HepG2 (cell line): ENCODE results near the gene RNH1. TPM values are rescaled to one million over a fixed set of nuclear protein-coding genes. Genes with fewer than 3 reads are reported as not detected.

Experiments used
- HOXA9 ChIP-seq: sonication (generic); formaldehyde crosslinking; IDR thresholded peaks from 2 replicates; pipeline ENCODE4 v1.8.1; 2022; ENCODE audit warnings: missing genetic modification reagents, mild to moderate bottlenecking, moderate library complexity, borderline replicate concordance
- MED8 ChIP-seq: sonication (generic); formaldehyde crosslinking; IDR thresholded peaks from 2 replicates; pipeline ENCODE4 v1.8.1; 2023; ENCODE audit warnings: mild to moderate bottlenecking, missing genetic modification reagents; ENCODE audit not compliant: insufficient replicate concordance
- PHF8 ChIP-seq: sonication (generic); formaldehyde crosslinking; IDR thresholded peaks from 2 replicates; pipeline ENCODE4 v1.5.0; 2020; ENCODE audit warnings: missing genetic modification reagents
- POLR2AphosphoS2 ChIP-seq: IDR thresholded peaks from 2 replicates; pipeline ENCODE4 v1.6.1; 2011; ENCODE audit warnings: low read depth, low read length, improper control_type of control experiment
- RBAK ChIP-seq: sonication (generic); formaldehyde crosslinking; IDR thresholded peaks from 2 replicates; pipeline ENCODE4 v1.5.1; 2020; ENCODE audit warnings: mild to moderate bottlenecking, missing genetic modification reagents
- SRSF1 ChIP-seq: fragments of 200-400 bp; formaldehyde crosslinking; optimal IDR thresholded peaks from 2 replicates; pipeline ENCODE3; 2017; ENCODE audit warnings: mild to moderate bottlenecking, low read depth, low read length, moderate library complexity
- SRSF9 ChIP-seq: fragments of 200-400 bp; formaldehyde crosslinking; IDR thresholded peaks from 2 replicates; pipeline ENCODE4 v1.6.1; 2018; ENCODE audit warnings: borderline replicate concordance, mild to moderate bottlenecking, low read depth, low read length; ENCODE audit not compliant: insufficient read depth, poor library complexity, severe bottlenecking
- THRA ChIP-seq: sonication (generic); formaldehyde crosslinking; IDR thresholded peaks from 2 replicates; pipeline ENCODE4 v1.4.0; 2020; ENCODE audit warnings: missing genetic modification reagents, borderline replicate concordance
- WIZ ChIP-seq: sonication (generic); formaldehyde crosslinking; IDR thresholded peaks from 2 replicates; pipeline ENCODE4 v1.5.1; 2020; ENCODE audit warnings: mild to moderate bottlenecking, missing genetic modification reagents
- ZFP62 ChIP-seq: sonication (generic); formaldehyde crosslinking; IDR thresholded peaks from 2 replicates; pipeline ENCODE4 v1.4.0; 2020; ENCODE audit warnings: missing genetic modification reagents
- ZMYM3 ChIP-seq: sonication (generic); formaldehyde crosslinking; IDR thresholded peaks from 2 replicates; pipeline ENCODE4 v1.5.1; 2020; ENCODE audit warnings: mild to moderate bottlenecking, missing genetic modification reagents
- ZNF329 ChIP-seq: sonication (generic); formaldehyde crosslinking; IDR thresholded peaks from 2 replicates; pipeline ENCODE4 v1.9.0; 2021; ENCODE audit warnings: low read depth, mild to moderate bottlenecking, missing genetic modification reagents
- ZNF331 ChIP-seq: sonication (generic); formaldehyde crosslinking; IDR thresholded peaks from 2 replicates; pipeline ENCODE4 v1.4.0; 2020; ENCODE audit warnings: missing genetic modification reagents
- ZNF446 ChIP-seq: sonication (generic); formaldehyde crosslinking; IDR thresholded peaks from 2 replicates; pipeline ENCODE4 v1.5.0; 2020; ENCODE audit warnings: mild to moderate bottlenecking, missing genetic modification reagents
- ZNF691 ChIP-seq: sonication (generic); formaldehyde crosslinking; IDR thresholded peaks from 2 replicates; pipeline ENCODE4 v1.4.0; 2020; ENCODE audit warnings: missing genetic modification reagents, low read depth, mild to moderate bottlenecking, borderline replicate concordance
- polyA plus RNA-seq, 8 experiments: library from polyadenylated mRNA; depleted of rRNA in 3 of 8; stranded (reverse) in 7 of 8; unstranded in 1 of 8; fragments of >200 nt; fragmentation: Illumina TruSeq in 4 of 8; extraction: Trizol in 4 of 8; gene quantifications; 2 replicates each; pipeline versions ENCODE4 v1.2.1 to v1.2.3, GENCODE V29; 2011 to 2016; ENCODE audit warnings: low read depth in 4 of 8, missing spikeins in 1 of 8, mixed read lengths in 1 of 8; ENCODE audit not compliant: insufficient read depth in 1 of 8
- total RNA-seq, 5 experiments: library from RNA; depleted of rRNA; stranded (reverse); fragments of >200 nt; fragmentation: Illumina TruSeq; extraction: Trizol; gene quantifications; 2 replicates each; pipeline ENCODE4 v1.2.3, GENCODE V29; 2016; ENCODE audit warnings: low read depth in 1 of 5
- TF ChIP-seq, protein P1 (sequence below): sonication (generic); formaldehyde crosslinking; IDR thresholded peaks from 2 replicates; pipeline ENCODE4 v1.4.0; 2020; ENCODE audit warnings: mild to moderate bottlenecking, missing genetic modification reagents

Gene RNH1
- total and polyA plus RNA-seq, 2 of the 13 experiments (the other 11 are each of a cell fraction or from before 2014, with no cell fraction given): 36.0 to 74.1 TPM

DNA sequence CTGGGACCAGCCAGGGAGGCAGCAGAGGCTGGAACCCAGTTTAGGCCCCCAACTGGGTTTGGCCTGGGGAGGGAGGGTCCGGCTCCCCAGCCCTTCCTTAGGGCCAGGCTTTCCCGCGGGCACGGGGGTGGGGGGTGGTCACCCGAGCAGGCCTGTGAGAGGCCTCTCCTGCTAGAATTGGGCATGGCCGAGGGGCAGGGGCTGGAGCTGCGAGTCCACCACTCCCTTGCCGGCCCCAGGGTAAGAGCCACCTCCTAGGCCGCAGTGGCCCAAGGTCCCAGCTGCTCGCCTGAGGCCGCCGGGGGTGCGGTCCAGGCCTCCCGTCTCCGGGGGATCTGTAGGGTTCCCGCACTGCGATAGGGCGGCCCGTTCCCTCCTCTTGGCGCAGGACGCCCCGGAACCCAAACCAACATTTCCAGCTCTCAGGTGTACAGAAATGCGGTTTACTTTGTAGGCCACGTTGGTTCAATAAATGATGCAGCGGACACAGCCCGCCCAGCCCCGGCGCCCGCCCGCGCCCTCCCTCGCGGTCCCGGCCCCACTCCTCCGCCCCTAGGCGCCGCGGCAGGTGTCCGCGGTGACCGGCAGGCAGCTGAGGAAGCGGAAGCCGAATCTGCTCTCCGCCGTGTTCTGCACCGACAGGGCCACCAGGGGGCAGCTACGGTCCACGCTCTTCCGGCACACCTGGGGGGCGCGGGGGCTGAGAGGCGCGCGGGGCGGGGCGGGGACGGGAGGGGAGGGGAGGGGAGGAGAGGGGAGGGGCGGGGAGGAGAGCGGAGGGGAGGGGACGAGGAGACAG is 47.6 kb upstream of the RNH1 start (continued):
- TF ChIP-seq SRSF9 (no peak), HOXA9 (no peak), ZNF446 (no peak), ZNF691 (CRISPR knock-in tag) (0 out of 2 replicates have a peak, but pooled peaks have one; percentile 40), PHF8 (0 out of 2 replicates have a peak, but pooled peaks have one; percentile 6), ZNF331 (CRISPR knock-in tag) (no peak), THRA (CRISPR knock-in tag) (peak; percentile 34; the same call in 1 of the 2 replicates), MED8 (CRISPR knock-in tag) (no peak), SRSF1 (no peak), RBAK (CRISPR knock-in tag) (no peak), POLR2AphosphoS2 (no peak), ZNF329 (CRISPR knock-in tag) (peak; percentile 57; the same call in 1 of the 2 replicates), WIZ (CRISPR knock-in tag) (no peak), ZFP62 (CRISPR knock-in tag) (no peak), ZMYM3 (no peak)
- TF ChIP-seq, protein P1, sequence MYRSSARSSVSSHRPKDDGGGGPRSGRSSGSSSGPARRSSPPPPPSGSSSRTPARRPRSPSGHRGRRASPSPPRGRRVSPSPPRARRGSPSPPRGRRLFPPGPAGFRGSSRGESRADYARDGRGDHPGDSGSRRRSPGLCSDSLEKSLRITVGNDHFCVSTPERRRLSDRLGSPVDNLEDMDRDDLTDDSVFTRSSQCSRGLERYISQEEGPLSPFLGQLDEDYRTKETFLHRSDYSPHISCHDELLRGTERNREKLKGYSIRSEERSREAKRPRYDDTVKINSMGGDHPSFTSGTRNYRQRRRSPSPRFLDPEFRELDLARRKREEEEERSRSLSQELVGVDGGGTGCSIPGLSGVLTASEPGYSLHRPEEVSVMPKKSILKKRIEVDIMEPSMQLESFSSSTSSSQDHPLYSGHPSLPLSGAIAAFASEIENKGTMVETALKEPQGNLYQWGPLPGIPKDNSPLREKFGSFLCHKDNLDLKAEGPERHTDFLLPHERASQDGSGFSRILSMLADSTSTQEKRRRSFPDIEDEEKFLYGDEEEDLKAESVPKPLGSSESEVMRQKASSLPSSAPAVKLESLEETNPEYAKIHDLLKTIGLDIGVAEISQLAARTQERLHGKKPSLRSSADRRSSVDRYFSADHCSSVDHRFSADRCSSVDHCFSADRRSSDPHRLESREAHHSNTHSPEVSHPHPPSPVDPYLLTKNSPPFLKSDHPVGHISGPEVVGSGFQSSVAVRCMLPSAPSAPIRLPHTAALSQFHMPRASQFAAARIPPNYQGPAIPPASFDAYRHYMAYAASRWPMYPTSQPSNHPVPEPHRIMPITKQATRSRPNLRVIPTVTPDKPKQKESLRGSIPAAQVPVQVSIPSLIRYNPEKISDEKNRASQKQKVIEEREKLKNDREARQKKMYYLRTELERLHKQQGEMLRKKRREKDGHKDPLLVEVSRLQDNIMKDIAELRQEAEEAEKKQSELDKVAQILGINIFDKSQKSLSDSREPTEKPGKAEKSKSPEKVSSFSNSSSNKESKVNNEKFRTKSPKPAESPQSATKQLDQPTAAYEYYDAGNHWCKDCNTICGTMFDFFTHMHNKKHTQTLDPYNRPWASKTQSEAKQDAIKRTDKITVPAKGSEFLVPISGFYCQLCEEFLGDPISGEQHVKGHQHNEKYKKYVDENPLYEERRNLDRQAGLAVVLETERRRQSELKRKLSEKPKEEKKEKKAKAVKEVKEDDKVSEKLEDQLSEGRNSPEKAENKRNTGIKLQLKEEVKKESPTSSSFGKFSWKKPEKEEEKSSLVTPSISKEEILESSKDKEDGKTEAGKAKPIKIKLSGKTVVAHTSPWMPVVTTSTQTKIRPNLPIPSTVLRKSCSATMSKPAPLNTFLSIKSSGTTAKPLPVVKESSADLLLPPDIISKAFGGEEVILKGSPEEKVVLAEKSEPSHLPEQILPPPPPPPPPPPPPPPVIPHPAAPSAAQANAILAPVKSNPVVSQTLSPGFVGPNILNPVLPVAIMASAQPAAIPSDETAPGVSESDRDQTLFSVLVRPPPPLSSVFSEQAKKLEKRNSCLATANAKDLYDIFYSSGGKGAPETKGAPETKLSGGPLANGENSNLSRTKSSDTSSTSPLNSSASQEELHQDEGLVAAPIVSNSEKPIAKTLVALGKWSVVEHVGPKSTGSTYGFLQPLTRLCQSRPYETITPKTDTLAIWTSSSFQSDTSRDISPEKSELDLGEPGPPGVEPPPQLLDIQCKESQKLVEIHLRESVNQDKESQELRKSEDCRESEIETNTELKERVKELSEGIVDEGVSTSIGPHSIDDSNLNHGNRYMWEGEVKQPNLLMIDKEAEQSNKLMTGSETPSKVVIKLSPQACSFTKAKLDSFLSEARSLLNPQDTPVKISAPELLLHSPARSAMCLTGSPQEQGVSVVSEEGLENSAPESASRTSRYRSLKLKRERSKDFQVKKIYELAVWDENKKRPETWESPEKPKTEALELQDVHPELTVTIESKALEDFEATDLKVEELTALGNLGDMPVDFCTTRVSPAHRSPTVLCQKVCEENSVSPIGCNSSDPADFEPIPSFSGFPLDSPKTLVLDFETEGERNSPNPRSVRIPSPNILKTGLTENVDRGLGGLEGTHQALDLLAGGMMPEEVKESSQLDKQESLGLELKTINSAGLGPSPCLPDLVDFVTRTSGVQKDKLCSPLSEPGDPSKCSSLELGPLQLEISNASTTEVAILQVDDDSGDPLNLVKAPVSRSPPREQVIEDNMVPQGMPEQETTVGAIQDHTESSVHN (CRISPR knock-in tag): no peak
